NCI-H82 treated with DMSO at 0.1 percent for 48 hours (cell line): ENCODE measurements around the gene MAP2K5.

Source experiments
- DNase-seq: peaks from one replicate; lab custom pipeline; 2025; ENCODE audit not compliant: unreplicated experiment; lab: John Stamatoyannopoulos, UW

The MAP2K5 gene

GRCh38 chr15:67820992-67821783 is 278.7 kb downstream of the MAP2K5 start:
- DNase-seq: no peak

DNA sequence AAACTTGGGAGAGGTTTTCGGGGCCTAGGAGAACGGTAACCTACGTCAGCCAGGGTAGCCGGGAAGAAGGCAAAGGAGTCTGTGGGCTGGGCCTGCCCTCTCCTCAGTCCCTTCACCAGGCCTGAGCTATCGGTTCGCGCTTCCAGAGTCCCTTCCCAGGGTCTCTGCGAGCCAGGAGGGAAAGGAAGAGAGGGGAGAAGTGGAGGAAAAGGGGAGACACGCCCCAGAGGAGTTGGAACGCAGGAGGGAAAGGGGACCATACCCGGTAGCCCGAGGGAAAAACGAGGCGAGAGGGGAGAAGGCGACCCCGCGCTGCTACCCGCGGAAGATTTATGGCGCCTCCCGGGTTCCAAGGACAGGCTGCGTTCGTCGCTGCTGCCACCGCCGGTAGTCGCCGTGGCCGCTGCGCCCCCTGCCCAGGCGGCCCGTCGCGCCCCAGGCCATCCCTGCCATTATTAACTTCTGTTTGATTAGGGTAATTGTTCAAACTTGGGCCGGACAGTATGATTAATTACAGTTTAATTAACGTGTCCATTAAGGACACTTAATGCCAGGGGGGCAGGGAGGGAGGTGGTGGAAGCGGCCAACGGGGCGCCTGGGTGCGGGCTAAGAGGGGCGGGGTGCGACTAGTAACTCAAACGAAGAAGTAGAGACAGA is 279.4 kb downstream of the MAP2K5 start:
- no peak for DNase-seq

DNA sequence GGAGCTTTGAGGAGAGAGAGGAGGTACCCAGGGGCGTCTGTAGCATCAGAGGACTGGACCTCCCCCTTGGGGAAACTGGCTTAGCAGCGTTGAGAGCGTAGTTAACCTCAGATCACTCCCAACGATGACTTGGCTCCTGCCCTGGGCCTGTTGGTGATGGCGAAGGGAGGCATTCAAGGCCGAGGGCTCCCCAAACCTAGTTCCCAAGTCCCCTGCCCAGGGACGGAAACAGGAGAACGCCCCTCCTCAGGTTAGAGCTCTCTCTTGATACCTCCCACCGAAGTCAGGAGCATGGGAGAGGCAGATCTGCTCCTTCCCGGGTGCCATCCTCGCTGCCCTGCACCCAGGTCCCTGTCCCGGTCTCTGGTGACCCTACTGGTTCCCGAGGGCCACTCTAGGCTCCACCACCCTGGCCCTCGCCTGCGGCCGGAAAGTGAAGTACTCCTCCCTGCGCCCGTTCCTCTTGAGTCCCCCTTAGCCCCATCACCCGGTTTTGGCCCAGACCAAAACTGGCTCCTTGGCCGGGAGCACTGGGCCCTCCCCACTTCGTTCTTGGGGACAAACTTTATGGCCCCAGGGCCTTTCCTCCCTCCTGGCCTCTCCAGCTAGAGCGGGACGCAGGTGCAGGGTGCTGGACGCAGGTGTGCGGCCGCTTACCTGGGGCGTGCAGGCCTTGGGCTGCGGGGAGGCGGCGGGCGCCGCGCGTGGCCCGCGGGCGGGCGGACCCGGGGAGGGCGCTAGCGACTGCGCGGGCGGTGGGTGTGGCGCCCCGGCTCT is 280.2 kb downstream of the MAP2K5 start:
- no peak for DNase-seq

DNA sequence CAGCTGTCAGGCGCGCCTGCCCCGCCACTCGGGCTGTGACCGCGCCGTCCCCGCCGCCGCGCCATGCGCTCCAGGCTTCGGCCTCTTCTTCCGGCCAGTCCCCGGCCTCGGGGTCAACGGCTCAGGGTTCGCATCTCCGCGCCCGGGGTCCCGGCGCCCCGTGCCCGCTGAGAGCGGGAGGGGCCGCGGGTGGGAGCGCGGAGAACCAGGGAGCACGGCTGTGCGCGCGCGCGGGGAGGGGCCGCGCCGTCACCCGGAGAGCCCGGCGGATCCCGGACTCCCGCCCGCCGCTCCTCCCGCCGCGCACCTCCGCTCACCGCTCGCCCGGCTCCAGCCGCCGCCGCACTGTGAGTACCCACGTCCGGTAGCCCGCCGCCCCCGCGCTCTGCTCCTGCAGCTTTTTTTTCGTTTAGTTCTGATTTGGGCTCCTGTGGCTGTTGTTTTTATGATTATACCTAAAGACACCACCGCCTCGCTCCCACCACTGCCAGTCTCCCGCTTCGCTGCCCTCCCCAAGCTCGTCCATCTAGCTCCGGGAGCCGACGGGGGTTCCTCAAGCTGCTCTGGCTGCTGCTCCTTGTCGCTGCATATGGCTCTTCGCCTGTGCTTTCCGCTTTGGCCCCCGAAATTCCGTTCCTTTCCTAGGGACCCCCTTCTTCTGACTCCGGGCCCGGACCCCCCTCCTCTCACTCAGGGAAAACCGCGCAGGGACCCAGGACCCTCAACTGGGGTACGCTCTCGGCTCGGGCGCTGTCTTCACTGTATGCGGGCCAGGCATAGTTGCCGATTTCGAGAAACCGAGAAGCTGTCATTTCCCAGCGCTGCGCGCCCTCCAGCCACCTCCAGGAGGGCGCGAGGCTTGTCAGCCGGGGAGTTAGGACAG is 281.1 kb downstream of the MAP2K5 start:
- no peak for DNase-seq

GRCh38 chr15:67824197-67824968 is 281.9 kb downstream of the MAP2K5 start:
- DNase-seq: no peak

- no peak for DNase-seq
Observed at GRCh38 chr15:67824976-67825880, 282.7 kb downstream of the MAP2K5 start, which contains the start of gene SKOR1. Gene SKOR1 (plus strand): TSS chr15:67825509. CDS start chr15:67825603, 94 bp downstream.

DNA sequence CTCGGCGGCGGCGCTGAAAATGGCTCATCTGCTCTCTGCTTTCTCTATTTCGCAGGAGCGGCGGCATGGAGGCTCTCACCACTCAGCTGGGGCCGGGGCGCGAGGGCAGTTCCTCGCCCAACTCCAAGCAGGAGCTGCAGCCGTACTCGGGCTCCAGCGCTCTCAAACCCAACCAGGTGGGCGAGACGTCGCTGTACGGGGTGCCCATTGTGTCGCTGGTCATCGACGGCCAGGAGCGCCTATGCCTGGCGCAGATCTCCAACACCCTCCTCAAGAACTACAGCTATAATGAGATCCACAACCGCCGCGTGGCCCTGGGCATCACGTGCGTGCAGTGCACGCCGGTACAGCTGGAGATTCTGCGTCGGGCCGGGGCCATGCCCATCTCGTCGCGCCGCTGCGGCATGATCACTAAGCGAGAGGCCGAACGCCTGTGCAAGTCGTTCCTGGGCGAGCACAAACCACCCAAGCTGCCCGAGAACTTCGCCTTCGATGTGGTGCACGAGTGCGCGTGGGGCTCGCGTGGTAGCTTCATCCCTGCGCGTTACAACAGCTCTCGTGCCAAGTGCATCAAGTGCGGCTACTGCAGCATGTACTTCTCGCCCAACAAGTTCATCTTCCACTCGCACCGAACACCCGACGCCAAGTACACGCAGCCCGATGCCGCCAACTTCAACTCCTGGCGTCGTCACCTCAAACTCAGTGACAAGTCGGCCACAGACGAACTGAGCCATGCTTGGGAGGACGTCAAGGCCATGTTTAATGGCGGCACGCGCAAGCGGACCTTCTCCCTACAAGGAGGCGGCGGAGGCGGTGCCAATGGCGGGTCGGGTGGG is 283.6 kb downstream of the MAP2K5 start:
- DNase-seq: no peak

- DNase-seq: no peak
Observed at GRCh38 chr15:67826717-67827561, 284.4 kb downstream of the MAP2K5 start.

DNA sequence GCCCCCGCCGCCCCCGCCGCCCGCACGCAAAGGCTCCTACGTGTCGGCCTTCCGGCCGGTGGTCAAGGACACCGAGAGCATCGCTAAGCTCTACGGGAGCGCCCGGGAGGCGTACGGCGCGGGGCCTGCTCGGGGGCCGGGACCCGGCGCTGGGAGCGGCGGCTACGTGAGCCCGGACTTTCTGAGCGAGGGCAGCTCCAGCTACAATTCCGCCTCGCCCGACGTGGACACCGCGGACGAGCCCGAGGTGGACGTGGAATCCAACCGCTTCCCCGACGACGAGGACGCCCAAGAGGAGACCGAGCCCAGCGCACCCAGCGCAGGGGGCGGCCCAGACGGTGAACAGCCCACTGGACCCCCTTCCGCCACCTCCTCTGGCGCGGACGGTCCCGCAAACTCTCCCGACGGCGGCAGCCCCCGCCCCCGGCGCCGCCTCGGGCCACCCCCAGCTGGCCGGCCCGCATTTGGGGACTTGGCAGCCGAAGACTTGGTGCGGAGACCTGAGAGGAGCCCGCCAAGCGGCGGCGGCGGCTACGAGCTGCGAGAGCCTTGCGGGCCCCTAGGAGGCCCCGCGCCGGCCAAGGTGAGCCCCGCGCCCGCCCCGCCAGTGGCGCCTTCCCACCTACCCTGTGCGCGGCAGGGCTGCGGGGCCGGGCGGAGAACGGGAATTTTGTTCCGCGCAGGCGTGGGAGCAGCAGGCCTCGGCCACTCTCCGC is 285.2 kb downstream of the MAP2K5 start:
- DNase-seq: no peak

DNA sequence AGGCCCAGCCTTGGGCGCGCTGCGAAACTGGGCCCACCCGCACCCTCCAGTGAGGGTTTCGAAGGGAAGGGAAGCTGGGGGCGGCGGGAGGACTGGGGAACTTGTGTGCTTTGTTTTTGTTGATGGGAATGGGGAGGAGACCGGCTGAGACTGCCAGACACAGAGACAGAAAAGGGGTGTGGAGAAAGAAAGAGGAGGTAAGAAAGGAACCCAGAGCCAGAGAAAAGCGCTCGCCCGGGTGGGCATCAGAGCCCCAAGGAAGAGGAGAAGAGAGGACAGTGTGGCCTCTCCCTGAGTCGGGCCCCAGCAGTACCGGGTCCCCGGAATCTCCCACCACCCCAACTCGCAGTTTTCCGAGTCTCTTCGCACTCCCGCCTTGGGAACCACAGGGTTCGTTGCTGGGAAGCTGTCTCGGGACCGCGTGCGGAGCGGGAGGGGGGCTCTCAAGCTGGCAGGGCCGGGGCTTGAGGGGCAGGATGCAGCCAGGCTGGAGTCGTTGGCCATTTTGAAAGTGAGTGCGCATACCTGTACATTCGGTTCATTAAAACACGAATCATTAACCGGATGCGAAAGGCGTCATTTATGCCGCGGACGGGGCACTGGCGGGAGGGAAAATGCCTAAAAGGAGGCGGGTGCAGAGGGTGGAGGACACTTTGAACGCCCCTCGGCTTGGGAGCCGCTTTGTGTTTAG is 285.9 kb downstream of the MAP2K5 start:
- DNase-seq: no peak

DNA sequence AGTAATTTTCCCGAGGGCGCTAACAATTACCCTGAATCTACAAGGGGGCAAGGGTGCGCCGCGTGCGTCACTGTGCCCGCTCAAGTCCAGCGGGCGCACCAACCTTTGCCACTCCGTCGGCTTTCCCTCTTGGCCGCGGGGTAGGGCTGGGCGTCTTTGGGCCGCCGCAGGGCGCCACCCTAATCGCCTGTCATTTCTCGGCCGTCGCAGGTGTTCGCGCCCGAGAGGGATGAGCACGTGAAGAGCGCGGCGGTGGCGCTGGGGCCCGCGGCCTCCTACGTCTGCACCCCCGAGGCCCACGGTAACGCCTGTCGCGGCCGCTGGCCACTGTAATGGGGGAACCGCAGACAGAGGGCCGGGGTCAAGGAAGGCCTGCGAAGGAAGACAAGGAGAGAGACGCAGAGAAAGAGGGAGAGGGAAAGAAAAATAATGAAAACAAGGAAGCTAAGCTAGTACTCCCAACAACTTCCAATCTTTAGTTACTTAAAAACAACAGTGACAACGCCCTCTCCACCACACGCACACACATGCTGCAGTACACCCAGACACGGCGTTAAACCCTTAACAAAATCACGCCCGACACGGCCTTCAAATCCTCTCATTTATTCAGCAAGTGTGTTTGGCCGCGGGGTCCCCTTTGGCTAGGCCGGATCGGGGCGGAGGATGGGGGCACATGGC is 286.6 kb downstream of the MAP2K5 start:
- DNase-seq: no peak

DNA sequence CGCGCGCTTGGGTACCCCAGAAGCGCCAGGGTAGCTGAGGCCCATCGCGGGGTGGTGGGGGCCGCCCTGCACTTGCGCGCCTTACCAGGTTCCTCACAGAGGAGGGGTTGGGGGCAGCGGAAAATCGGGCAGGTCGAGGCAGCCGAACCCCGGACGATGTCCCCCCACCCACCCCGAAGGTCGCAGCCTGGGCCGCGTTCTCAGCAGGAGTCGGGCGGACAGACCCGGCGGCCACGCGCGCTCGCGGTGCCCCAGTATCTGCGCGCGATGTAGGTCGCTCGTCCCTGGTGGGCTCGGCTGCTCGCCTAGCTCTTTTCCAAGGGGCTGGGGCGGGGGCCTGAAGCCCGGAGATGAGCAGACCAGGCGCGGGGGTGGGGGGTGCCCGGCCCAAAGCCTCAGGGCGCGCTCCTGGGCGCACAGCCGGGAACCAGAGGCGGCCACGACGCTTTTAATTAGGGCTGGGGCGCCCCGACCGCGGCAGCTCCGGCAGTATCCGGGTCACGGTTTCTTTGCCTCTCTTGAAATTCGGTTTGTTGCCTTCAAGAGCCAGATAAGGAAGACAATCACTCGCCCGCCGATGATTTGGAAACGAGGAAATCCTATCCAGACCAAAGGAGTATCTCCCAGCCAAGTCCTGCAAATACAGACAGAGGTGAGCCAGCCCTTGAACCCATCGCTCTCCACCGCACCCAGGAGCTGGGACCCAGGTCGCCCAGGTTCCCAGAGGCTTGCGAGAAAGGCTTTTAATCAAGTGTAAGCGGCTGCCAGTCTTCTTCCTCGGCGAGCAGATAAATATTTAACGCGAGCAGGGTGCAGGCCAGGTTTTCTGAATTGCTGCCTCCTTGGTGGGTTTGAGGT is 287.4 kb downstream of the MAP2K5 start:
- no peak for DNase-seq

GRCh38 chr15:67831363-67831762 is 288.9 kb downstream of the MAP2K5 start:
- DNase-seq: no peak

- no peak for DNase-seq
Observed at GRCh38 chr15:67832031-67832551, 289.6 kb downstream of the MAP2K5 start.
